Activated T-cell treated with anti-CD3 and anti-CD28 coated beads, Interleukin-2, amount 50 U/mL, for 48 hours (primary cell): ENCODE measurements around the gene STC2.

Experiments
- DNase-seq, 2 experiments: peaks; one replicate each; pipeline ENCODE4 v3.0.0-alpha.2; 2020

STC2 gene

GRCh38 chr5:173328844-173329490 lies 753 bp upstream of the STC2 start:
- DNase-seq, result peak; percentile 64 to 66

GRCh38 chr5:173327084-173327947 lies 898 bp downstream of the STC2 start:
- peak in 1 of 2 experiments; percentile 44 for DNase-seq

- DNase-seq, result no peak
Observed at GRCh38 chr5:173326501-173326960, 1.7 kb downstream of the STC2 start.

- DNase-seq, result no peak
Observed at GRCh38 chr5:173325091-173325698, 3.0 kb downstream of the STC2 start.

- DNase-seq, result no peak
Observed at GRCh38 chr5:173324115-173325001, 3.9 kb downstream of the STC2 start.

- DNase-seq, result no peak
Observed at GRCh38 chr5:173323799-173324114, 4.5 kb downstream of the STC2 start.

GRCh38 chr5:173323106-173323798 lies 5.0 kb downstream of the STC2 start:
- DNase-seq, result no peak

GRCh38 chr5:173321886-173322285 lies 6.3 kb downstream of the STC2 start:
- DNase-seq, result no peak

- no peak for DNase-seq
Observed at GRCh38 chr5:173320259-173320658, 8.0 kb downstream of the STC2 start.

- no peak for DNase-seq
Observed at GRCh38 chr5:173319646-173320045, 8.6 kb downstream of the STC2 start.

- no peak for DNase-seq
Observed at GRCh38 chr5:173318881-173319620, 9.2 kb downstream of the STC2 start.

- DNase-seq, result no peak
Observed at GRCh38 chr5:173318330-173318729, 9.9 kb downstream of the STC2 start.

GRCh38 chr5:173317852-173318251 lies 10.4 kb downstream of the STC2 start:
- no peak for DNase-seq

GRCh38 chr5:173317091-173317730 lies 11.0 kb downstream of the STC2 start:
- no peak for DNase-seq

- no peak for DNase-seq
Observed at GRCh38 chr5:173316339-173317020, 11.7 kb downstream of the STC2 start.

GRCh38 chr5:173315495-173316338 lies 12.5 kb downstream of the STC2 start:
- DNase-seq, result no peak

- no peak for DNase-seq
Observed at GRCh38 chr5:173314166-173314952, 13.9 kb downstream of the STC2 start.

GRCh38 chr5:173313351-173313801 lies 14.8 kb downstream of the STC2 start:
- DNase-seq, result no peak
